ENCODE measurements around the gene FSIP1.

GRCh38 chr15:39710681-39711080 is 72.0 kb downstream of the FSIP1 start:
- TF ChIP-seq TAF1 (IDR thresholded peaks at IDR 0.05; ENCODE audit: borderline replicate concordance, insufficient read depth, low read length), result no peak
- TF ChIP-seq REST (IDR thresholded peaks at IDR 0.05; ENCODE audit: insufficient read depth in 1 of 2, low read depth in 2 of 2, low read length in 2 of 2), result no peak
- TF ChIP-seq POLR2AphosphoS5 (IDR thresholded peaks at IDR 0.05; ENCODE audit: low read depth, low read length), result no peak
